Activated CD8-positive, alpha-beta memory T cell treated with anti-CD3 and anti-CD28 coated beads for 48 hours (primary cell): Measurements from ENCODE around the gene CDKN2D.

Source experiments
- DNase-seq, 3 experiments: peaks; one replicate each; pipeline ENCODE4 v3.0.0-alpha.2; 2020; ENCODE audit warnings: low read depth in 2 of 3, low spot score in 2 of 3

The CDKN2D gene

DNA sequence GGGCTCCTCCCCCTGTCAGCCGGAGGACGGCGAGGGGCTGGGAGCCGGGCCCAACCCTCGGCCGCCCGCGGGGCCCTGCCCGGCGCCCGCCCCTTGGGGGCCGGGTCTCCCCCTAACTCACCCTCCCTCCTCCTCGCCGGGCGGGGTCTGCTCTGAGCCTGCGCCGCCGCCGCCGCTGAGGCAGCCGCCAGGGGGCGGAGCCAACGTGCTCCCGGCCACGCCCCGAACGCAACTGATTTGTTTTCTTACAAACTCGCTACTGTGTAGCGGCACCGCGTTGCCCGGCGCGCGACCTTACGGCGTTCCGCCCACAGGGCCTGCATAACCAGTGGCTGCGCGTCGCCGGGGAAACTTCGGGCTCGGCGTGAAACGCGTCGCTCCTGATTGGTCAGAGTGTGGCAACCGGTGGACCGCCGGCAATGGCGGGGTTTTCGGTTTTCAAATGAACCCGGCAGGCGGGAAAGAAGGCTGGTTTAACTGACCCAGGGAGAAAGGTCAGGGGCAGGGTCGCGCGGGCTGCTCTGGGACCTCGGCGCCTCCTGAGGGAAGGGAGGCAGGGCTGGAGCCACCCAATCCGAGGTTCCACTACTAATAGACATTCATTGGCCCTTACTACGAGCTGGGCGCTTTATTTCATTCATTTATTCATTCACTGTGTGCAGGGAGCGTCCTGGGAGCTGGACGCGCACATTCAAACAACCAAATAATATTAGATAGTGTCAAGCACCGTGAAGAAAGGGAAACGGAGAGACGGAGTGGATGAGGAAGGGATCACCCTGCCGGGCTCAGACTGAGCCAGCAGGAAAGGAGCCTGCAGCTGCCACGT, at the start of gene CDKN2D:
Gene CDKN2D, minus strand, starts transcription at position 154 of the 826 bp plus-strand sequence. CDS start 326 bp downstream, outside the sequence.
- DNase-seq, result peak; percentile 98 to 100 (median 99)

DNA sequence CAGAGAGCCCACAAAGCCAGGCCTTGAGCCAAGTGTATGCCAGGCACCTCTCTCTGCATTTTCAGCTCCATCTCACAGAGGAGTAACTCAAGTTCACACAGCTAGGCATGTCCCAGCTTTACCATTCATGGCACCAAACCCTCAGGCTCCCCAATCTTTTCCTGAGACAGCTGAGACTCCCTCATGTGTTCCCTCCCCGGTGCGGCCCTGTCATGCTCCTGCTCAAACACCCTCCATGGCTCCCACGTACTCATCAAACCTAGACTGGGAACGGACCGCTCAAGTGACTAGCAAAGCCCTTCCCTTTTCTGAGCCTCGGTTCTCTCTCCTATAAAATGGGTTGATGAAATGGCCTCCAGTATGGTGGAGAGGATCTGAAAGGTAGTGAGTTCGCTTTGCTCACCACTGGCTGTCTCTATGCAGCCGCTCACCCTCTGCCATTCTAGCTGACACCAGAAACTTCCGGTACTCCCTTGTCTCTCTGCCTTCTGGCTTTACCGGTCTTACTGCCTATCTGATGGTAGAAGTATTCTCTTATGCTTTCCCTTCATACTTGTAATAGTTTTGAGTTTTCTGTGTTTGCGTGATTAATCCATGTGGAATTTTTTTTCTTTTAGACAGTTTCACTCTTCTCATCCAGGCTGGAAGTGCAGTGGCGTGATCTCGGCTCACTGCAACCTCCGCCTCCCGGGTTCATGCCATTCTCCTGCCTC, 48.8 kb upstream of the CDKN2D start:
- DNase-seq, result no peak

DNA sequence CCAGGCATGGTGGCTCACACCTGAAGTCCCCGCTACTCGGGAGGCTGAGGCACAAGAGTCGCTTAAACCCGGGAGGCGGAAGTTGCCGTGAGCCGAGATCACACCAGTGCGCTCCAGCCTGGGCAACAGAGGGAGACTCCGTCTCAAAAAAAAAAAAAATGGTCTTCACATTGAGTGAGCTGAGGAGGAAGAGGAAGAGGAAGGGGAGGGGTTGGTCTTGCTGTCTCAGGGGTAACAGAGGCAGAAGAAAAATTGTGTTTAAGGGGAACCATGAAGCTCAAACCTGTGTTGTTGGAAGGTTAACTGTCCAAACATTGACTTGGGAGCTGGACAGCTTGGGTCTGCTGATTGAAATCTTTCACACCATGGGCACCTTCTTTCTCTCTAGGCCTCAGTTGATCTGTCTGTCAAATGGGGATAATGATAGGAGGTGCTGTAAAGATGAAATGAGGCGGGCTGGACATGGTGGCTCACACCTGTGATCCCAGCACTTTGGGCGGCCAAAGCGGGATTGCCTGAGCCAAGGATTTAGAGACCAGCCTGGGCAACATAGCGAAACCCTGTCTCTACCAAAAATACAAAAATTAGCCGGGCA, 46.7 kb upstream of the CDKN2D start:
- no peak for DNase-seq

DNA sequence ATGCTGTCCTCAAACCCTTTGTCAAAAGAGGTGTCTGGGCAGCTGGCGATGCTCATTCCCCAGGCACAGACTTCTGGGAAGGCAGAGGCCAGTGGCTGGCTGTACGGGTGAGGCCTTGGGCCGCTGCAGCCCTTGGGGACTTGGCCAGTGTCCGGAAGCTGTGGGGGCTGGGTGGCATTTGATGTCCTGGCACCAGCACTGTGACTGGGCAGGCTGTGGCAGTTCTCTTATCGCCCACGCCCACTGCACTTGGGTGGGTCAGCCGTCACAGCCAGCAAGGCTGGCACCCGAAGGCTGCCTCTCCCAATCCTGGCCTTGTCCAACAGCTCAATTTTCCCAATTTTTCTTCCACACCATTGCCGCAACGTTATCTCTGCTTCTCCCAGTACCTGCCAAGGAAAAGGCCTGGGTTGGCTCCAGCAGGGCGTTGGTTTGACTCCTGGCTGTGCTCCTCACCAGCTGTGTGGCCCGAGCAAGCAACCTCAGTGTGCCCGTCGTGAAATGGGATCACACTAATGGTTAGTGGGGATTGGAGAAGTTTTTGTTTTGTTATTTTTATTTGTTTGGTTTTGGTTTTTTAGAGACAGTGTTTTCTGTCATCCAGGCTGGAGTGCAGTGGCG, 43.8 kb upstream of the CDKN2D start:
- no peak for DNase-seq

DNA sequence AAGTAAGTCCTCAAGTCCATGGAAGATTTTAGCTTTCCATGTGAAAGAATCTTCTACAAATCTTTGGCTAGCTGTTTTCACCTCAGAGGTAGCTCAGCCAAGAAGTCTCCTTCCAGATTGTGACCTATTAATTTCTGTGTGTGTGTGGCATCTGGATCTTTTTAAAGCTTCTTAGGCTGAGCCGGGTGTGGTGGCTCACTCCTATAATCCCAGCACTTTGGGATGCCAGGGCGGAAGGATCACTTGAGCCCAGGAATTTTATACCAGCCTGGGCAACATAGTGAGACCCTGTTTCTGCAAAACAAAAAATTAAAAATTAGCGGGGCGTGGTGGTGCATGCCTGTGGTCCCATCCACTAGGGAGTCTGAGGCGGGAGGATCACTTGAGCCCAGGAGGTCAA, 43.1 kb upstream of the CDKN2D start:
- no peak for DNase-seq

DNA sequence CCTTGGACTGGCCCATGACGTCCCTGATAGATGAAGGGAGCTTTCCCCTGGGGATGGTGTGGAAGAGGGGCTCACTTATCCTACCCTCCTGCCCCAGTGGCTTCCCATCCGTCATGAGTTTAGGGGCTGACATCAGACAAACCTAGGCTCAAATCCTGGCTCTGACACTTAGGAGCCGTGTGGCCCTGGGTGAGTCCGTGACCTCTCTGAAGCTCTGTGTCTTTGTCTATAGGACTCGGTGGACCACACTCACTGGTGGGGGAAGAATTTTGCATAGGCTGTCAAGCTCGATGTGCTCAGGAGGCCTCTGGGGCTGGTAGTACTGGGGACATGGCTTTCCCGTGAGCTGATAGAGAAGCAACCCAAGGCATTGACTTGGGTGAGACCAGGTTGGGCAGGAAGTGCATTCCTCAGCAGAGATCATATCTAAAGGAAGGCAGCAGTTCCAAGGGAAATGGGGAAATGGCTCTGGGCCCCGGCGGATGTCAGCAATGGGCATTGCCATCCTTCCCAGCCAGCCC, 35.7 kb upstream of the CDKN2D start:
- no peak for DNase-seq

DNA sequence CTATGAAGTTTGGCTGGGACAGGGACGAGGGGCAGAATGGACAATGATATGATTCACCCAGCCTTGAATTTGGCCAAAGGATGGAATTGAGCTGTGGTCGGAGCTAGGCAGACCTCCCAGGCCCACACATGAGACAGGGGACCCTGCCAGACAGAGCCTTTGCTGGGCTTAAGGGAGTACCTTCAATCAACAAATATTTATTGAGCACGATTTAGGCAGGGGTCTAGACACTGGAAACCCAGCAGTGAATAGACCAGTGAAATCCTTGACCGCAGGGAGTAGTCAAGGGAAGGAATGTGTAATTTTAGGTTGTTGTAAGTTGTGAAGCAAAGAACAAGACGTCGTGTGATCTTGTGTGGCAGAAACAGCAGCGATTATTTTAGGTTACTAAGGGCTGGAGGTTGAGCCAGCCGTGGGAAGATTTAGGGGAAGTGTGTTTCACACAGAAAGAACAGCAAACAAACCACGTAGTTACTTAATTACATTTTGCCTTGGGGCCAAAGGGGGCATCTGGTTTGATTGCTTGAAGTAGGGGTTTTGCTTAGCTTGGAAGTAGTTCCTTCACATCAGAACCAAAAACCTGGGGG, 35.2 kb upstream of the CDKN2D start:
- no peak for DNase-seq

DNA sequence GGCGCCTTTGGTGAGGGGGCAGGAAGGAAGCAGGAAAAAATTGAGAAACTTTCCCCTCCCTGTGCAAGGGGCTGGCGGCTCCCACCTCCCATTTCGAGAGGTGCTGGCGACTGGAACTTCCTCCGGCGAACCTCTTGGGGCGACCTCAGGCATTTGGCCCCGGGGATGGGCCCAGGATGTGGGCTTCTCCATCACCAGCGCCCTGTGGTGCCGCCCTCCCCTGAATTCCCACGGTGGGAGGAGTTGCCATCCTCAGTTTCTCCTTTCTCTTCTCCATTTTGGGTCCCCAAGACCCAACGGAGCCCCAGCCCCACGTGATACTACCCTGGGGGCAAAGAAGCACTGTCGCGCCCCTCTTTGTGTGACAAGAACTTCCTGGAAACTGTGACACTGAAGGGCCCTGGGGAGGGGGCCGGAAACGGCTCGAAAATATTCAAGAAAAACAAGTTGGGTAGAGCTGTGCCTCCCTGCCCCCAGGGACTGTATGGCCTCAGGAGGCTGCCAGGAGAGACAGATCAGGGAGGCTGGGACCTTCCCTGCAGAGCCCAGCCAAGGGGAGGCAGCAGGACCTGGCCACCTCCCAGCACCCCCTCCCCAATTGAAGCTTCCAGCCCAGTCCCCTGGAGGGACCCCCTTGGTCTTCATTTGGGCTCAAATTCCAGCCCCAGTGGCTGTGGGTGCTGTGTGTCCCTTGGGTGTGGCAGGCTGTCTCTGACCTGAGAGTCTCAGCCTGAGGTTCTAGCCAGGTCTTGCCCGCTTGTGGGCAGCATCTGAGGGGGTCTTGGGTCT, 34.5 kb upstream of the CDKN2D start:
- peak; percentile 31 to 56 (median 32) for DNase-seq

DNA sequence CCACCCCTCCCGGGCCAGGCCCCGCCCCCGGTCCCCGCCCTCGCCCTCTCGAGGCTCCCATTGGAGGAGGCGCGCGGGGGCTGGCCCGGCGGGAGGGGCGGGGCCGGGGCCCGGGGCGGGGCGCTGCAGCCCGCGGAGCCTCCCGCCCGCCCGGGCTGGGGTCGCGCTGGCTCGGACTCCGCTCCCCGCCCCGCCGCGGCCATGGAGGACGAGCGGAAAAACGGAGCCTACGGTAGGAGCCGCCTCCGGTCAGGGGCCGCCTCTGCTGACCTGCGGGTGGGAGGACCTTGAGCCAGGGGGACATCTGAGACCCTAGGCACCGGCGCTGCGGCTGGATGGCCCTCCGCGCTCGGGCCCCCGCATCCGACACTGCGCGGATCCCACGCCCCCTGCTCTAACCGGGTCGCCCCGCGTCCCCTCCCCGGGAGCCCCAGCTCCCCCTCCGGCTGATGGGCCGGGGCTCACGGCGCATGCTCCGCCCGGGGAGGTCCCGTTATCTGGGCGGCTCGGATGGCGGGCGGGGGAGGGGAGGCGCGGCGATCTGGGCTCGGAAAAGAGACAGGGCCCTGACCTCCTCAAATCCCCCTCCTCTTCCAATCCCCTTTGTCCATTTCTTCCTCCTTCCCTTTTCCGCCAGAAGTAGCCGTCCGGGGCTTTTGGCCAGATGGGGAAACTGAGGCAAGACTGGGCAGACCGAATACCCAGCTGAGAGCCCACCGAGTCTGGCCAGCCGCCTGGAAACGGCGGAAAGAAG, 33.7 kb upstream of the CDKN2D start:
- peak; percentile 75 to 86 (median 77) for DNase-seq

DNA sequence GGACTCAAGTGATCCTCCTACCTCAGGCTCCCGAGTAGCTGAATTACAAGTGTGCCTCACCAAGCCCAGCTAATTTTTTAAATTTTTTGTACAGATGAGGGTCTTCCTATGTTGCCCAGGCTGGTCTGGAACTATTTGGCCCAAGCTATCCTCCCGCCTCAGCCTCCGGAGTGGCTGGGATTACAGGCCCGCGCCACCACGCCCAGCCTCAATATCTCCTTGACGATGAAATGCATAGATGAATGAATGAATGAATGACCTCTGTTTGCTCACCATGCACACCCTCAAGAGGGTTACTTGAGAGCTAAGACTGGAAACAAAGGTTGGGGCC, 33.2 kb upstream of the CDKN2D start:
- no peak for DNase-seq

DNA sequence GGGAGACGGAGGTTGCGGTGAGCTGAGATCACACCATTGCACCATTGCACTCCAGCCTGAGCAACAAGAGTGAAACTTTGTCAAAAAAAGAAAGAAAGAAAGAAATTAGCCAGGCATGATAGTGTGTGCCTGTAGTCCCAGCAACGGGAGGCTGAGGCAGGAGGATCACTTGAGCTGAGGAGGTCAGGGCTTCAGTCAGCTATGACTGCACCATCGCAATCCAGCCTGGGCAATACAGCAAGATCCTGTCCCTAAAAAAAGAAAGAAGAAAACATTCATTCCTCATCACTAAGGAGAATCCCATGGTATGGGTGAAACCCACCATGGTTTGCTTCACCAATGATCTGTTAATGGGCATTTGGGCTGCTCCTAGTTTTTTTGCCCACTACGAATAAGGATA, 31.4 kb upstream of the CDKN2D start:
- DNase-seq, result no peak

DNA sequence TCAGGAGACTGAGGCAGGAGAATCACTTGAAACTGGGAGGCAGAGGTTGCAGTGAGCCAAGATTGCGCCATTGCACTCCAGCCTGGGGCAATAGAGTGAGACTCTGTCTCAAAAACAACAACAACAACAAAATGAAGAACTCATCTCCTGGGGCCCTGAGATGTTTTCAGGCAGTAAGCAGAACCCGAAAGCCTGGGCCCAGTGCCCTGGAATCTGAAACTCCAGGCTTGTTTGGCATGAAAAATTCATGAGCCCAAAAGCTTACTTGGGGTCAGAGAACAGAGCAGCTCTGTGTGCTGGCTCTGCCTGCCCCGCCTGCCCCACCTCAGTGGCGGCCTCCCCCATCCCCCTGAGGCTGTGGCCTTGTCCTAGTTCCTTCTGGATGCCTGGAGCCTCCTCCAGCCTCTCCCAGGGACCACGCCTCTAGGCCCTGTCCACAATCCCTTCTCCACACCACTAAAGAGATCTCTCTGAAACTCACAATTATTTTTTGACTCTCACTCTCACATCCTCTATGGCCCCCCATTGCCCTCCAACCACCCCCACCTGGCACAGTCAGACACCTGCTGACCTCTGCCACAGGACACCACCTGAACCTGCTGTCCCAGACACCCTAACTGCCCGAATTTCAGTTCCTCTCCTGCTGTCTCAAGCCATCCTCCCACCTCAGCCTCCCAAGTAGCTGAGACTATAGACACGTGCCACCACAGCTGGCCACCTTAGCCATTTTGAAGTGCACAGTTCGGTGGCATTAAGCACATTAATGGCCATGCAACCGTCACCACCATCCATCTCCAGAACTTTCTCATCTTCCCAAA, 25.2 kb upstream of the CDKN2D start:
- no peak for DNase-seq

DNA sequence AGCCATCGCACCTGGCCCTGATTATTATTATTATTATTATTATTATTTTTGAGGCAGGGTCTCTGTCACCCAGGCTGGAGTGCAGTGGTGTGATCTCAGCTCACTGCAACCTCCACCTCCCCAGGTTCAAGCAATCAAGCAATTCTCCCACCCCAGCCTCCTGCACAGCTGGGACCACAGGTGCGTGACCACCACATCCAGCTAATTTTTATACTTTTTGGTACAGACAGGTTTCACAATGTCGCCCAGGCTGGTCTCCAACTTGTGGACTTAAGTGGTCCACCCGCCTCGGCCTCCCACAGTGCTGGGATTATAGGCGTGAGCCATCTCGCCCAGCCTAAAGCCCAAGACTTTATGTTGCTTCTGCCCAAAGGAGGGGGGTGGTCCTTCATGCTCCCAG, 24.4 kb upstream of the CDKN2D start:
- no peak for DNase-seq

DNA sequence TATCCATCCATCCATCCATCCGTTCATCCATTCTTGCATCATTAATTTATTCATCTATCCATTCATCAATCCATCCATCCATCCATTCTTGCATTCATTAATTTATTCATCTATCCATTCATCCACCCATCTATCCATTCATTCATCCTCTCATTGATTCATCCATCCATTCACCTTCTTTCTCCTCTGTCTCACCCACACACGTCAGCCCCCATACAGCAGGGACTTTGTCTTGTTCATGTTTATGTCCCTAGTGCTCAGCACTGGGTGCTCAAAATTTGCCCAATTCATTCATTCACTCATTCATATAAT, 19.0 kb upstream of the CDKN2D start:
- DNase-seq, result no peak

DNA sequence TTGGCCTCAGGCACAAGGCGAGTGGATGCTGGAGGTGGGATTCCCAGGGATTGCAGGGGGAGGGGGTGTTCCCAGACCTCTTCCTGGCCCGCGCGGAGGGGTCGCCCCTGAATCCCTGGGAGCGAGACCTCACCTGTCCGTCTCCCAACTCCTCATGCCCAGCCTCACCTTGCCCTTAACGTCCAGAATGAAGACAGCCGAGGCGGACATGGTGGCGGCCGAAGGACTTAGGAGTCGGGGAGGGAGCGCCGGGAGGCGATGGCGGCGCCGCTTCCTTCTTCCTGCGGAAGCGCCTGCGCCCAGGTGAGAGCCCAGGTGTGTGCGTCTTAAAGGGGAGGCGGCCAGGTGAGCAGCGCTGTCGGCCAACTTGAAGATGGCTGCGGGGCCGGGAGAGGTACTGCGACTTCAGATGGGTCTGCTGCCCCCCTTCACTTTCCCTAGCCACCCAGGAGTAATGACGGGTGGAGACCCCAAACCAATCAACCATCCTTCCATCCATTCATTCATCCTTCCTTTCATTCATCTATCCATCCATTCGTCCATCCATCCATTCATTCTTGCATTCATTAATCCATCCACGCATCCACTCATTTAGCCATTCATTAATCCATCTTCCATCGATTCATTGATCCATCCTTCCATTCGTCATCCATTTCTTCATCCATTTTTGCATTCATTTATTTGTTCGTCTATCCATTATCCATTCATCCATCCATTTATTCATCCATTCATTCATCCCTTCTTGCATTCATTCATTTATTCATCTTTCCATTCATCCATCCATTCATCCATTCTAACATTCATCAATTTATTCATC, 18.5 kb upstream of the CDKN2D start, which contains the start of gene AP1M2:
Gene AP1M2, minus strand, starts transcription at position 291 of the 817 bp plus-strand sequence. Its CDS starts 81 bp downstream, at position 210.
- no peak for DNase-seq

DNA sequence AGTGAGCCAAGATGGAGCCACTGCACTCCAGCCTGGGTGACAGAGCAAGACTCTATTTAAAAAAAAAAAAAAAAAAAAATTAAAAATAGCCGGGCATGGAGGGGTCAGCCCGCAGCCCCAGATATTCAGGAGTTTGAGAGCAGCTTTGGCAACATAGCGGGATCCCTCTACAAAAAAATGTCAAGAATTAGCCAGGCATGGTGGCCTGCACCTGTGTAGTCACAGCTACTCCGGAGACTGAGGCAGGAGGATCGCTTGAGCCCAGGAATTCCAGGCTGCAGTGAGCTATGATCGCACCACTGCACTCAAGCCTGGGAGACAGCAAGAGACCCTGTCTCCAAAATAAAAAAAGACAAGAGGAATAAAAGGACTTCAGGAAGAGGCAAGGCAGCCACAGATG, 17.6 kb upstream of the CDKN2D start:
- DNase-seq, result no peak

DNA sequence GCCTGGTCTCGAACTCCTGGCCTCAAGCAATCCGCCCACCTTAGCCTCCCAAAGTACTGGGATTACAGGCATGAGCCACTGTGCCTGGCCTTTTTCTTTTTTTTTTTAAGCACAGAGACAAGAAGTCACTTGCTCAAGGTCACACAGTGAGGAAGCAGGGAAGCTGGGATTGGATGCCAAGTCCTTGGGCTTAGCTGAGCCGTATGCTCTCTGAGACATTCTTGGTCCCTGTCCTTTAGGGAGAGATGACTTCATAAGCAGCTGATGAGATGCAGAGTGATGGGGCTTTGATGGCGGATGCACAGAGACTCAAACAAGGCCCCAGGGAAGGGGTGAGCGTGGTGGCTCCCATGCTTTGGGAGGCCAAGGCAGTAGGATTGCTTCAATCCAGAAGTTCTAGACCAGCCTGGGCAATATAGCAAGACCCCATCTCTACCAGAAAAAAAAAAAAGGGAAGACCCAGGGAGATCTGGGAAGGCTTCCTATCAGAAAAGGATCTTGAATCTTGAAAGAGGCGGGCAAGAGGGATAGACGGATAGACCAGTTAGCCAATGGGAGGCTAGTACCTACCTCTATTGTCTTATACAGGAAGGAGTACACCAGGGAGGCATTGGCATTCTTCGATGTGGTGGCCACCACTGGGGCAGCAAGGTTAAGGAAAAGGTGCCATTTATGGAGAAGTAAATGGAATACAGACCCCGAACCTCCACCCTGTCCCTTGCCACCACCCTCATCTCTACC, 14.4 kb upstream of the CDKN2D start:
- no peak for DNase-seq
